Ishikawa (cell line): ENCODE results near the gene ZNF576.

Experiments
- CEBPB ChIP-seq: IDR thresholded peaks from 2 replicates; pipeline ENCODE4 v1.6.1; 2012
- EP300 ChIP-seq: IDR thresholded peaks from 2 replicates; pipeline ENCODE4 v1.6.1; 2012; ENCODE audit warnings: borderline replicate concordance
- MAX ChIP-seq: IDR thresholded peaks from 2 replicates; pipeline ENCODE4 v1.6.1; 2012
- RAD21 ChIP-seq: IDR thresholded peaks from 2 replicates; pipeline ENCODE4 v1.6.1; 2012; ENCODE audit warnings: low read depth
- REST ChIP-seq: IDR thresholded peaks from 2 replicates; pipeline ENCODE4 v1.6.1; 2012; ENCODE audit warnings: low read depth, mild to moderate bottlenecking
- TCF12 ChIP-seq: IDR thresholded peaks from 2 replicates; pipeline ENCODE4 v1.6.1; 2012; ENCODE audit warnings: low read depth
- TEAD4 ChIP-seq: IDR thresholded peaks from 2 replicates; pipeline ENCODE4 v1.6.1; 2012
- YY1 ChIP-seq: IDR thresholded peaks from 2 replicates; pipeline ENCODE4 v1.6.1; 2012; ENCODE audit warnings: low read depth

GRCh38 chr19:43609872-43610271 is 13.5 kb downstream of the ZNF576 start:
- no peak for TF ChIP-seq TEAD4
- no peak for TF ChIP-seq MAX
- no peak for TF ChIP-seq CEBPB
- no peak for TF ChIP-seq YY1
- TF ChIP-seq EP300: no peak
- no peak for TF ChIP-seq TCF12
- no peak for TF ChIP-seq RAD21
- TF ChIP-seq REST: no peak
